CD4-positive, alpha-beta T cell treated with Interleukin-17A for 4 hours (primary cell): ENCODE data around the gene NMRK2.
"Not testable (repeated sequence)": the region's sequence is repeated elsewhere in the genome, so short reads cannot be mapped to it uniquely, and the experiment has no call there.

Experiments used
- DNase-seq: peaks from one replicate; pipeline ENCODE4 v3.0.0-alpha.2; 2020; ENCODE audit warnings: mixed read lengths

Gene NMRK2

DNA sequence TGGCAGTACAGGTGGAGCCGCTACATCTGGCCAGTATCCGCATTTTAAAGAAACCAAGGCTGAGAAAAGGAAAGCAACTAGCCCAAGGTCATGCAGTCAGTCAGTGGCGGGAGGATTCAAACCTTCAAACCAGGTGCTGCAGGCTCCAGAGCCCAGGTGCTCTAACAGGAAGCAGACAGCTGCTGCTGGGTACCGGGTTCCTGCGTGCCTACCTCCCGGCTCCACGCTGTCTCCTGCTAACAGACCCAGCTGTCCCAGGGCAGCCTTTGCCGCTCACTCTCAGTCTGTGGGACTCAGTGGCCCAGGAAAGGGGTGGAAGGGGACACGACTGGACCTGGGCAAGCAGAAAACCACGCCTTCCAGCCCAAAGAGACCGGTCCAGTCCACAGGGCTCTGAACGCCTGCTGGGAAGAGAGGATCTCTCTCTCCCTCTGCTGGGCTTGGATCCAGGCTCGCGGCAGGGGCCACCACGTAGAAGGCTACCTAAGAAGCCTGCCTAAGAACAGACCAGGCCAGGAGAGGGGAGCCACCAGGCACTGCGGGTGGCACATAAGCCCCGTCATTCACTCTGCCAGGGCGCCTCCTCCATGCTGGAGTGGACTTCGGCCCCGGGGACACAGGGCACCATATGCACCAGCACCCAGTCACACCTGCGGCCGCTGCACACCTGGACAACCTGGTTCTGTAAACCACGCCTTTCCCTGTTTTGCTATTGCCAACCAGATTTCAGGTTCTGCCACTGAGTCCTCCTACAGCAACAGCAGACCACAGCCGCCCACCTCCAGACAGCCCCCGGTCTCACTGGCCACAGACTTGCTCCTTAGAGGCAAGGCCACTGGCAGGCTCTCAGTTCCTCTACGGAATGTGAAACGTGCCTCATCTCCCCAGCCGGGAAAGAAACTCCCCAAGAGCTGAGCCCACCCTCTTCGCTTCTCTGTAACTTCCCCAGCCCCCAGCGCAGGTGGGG is 33.5 kb downstream of the NMRK2 start:
- DNase-seq: no peak

DNA sequence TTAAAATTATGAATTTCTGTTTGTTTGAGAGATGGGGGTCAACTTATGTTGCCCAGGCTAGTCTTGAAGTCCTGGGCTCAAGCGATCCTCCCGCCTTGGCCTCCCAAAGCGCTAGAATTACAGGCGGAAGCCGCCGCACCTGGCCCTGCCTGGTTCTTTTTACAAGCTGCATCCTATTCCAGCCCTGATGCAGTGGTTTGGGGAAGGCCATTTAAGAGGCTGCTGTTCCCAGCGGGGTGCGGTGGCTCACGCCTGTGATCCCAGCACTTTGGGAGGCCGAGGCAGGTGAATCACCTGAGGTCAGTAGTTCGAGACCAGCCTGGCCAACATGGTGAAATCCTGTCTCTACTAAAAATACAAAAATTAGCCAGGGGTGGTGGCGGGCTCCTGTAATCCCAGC is 35.1 kb downstream of the NMRK2 start:
- DNase-seq: not testable (repeated sequence)

DNA sequence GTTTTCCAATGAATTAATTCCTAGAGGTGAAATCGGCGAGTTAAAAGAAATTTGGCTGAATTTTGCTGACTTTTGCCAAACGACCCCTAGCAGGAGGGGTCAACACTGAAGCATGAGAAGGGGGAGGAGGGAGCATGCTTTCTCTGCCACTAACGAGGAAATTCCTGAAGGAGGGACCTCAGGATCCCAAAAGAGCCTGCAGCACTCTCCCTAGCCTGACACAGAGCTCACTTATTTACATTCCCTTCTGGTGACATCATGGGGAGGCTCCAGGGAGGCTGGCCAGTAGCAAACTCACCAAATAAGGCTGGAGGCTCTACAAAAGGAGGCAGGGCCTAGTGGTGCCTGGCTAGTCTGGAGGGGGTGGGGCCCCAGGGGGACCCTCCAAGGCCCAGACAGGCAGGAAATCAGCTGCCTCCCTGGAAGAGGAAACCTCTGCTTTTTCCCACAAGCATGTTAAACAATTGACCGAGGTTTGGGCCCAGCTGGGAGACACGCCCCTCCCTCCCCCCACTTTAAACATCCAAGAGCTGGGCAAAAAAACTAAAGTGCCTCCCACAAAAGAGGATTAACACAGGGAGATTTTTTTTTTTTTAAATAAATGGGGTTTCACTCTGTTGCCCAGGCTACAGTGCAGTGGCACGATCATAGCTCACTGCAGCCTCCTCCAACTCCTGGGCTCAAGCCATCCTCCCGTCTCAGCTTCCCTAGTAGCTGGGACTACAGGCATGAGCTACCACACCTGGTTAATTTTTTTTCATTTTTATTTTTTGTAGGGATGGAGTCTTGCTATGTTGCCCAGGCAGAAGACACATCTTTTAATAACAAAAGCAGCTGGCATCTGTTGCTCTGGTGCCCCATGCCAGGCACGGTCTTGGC is 35.9 kb downstream of the NMRK2 start:
- DNase-seq: no peak

DNA sequence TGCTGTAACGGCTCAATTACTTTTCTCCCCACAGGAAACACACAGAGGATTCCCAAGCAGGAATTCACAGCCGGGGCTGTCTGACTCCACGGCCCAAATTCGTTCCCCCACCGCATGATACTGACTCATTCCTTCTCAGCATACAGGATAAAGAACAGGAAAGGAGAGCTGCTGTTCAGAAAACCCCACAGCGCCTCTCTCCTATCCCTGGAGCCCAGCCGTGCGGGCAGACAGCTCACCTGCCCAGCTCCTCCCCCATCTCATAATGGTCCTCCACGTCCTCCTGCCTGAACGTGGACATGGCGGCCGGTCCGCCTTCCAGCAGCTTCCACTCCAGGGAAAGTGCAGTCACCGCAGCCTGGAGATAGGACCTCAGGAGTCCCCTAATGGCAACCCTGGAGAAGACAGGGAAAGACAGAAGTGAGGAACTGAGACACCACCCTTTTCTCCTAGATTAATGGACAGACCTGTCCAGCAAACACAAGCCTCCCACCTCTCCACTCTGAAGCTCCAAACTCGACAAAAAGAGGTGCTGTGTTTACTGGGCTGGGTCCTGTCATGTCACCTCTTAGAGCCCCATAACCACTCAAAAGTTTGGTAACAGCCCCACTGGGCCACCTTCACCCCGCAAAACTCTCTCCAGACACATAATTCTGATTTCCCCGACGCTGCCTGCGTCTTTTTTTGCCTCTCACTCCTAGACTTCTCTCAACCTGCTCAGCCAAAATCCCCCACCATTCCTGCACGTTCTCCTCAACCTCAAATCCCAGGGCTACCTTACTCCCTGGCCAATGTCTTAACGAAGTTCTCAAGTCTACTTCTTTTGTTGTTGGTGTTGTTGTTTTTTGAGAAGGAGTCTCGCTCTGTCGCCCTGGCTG is 36.8 kb downstream of the NMRK2 start:
- no peak for DNase-seq

DNA sequence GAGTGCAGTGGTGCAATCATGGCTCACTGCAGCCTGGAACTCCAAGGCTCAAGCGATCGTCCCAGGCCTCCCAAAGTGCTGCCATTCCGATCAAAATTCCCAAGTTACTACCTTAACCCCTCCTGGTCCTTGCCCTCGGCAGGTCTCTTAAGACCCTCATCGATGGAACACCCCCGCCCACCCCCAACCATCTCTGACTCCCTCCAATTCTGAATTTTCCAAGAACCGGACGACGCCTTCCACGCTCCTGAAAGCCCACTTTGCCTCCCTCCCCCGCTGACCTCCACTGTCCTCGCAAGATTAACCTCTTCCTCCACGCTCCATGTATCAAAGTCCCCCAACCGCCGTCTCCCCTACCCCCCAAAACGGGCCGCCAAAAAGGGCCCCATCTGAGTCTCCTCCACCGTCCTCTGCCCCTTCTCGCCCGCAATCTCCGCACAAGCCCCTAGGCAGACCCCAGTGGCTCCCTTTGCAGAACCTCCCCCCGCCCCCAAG is 37.5 kb downstream of the NMRK2 start:
- no peak for DNase-seq

DNA sequence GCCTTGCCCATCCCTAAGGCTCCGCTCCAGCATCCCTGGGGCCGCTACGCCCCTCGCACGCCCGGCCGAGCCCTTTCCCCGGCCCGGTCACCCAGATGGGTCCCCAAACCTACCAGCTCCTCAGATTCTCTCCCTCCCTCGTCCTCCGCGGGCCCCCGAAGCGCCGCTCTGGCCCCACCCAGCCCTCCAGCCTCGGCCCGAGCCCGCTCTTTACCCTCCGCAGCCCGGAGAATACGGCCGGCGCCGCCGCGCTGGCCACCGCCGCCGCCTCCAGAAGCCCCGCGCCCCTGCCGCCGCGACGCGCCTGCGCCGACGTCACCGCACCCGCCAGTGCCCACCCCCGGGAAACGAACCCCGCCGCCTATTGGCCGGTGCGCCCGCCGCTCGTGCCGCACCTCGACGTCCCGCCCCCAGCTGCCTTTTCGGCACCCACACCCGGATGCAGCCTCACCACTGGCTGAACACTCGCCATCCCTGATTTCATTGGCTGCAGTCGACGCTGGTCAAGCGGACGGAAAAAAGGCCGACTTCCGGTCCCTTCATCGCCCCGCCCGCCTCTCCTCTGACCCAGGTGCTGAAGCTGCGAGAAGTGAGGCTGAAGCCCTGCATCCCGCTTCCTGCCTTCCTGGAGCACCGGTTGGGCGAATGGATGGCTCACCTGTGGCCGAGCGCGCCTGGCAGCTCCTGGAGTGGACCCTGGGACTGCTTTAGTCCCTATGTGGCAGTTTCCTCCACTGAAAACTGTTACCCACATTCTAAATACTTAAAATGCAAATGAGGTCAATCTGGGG is 38.1 kb downstream of the NMRK2 start, which contains the start of gene DAPK3:
TSS of gene DAPK3 (minus strand) at position 292 of the 791 bp plus-strand sequence. CDS start 1,364 bp downstream, outside the sequence.
- DNase-seq: peak; percentile 95

DNA sequence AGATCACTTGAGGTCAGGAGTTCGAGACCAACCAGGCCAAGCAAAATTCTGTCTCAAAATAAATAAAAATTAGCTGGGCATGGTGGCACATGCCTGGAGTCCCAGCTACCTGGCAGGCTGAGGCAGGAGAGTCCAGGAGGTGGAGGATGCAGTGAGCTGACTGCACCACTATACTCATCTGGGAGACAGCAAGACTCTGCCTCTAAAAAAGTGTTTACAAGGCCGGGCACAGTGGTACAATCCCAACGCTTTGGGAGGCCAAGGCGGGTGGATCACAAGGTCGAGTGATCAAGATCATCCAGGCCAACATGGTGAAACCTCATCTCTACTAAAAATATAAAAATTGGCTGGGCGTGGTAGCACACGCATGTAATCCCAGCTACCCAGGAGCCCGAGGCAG is 42.3 kb downstream of the NMRK2 start:
- DNase-seq: no peak

DNA sequence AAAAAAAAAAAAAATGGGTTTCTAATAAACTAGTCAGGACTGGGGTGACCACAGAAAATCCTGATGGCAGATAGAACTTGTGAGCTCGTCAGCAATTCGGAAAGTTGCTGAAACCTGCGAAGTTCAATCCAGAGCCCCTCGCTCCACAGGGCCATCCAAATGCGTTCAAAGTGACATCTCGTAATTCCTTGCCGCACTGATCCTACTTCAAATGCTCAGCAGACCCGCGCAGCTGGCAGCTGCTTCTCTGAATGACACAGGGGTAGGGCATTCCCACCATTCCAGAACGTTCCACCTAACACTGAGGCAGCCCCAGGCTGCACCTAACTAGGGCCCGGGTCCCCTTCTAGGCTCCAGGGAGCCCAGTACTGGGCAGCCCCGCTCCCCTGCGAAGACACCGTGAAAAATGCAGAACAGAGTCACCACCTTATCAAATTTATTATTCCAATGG is 42.8 kb downstream of the NMRK2 start:
- DNase-seq: no peak

DNA sequence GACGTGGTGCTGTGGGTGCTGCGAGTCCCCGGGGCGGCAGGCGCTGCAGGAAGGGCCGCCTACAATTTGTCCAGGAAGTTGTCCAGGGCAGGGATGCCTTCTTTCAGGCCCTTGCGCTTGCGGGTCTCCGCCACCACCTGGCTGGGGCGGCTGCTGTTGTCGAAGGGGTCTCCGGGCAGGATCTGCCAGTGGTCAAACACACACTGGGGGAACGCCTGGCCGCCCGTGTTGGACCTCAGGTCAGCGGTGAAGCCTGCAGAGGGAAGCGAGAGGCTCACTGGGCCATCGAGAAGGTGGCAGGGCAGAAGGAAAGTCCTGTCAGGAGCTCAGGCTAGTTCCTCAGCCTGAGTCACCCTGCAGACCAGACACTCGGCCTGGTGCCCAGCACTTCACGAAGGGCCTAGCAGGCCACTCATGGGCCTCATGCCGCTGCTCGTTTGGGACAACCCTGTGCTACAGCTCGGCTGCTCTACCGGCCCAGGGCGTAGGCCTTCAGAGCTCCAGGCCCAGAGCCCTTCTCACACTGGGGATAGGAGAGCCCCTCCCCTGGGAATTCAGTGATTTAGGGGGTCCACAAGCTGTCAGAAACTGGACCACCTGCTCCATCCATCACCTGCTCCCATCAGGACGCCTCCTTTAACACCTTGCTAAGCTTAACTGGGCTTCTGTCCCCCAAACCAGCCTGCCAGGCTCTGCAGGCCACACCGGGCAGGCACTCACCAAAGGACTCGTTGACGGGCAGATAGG is 43.8 kb downstream of the NMRK2 start:
- DNase-seq: no peak

DNA sequence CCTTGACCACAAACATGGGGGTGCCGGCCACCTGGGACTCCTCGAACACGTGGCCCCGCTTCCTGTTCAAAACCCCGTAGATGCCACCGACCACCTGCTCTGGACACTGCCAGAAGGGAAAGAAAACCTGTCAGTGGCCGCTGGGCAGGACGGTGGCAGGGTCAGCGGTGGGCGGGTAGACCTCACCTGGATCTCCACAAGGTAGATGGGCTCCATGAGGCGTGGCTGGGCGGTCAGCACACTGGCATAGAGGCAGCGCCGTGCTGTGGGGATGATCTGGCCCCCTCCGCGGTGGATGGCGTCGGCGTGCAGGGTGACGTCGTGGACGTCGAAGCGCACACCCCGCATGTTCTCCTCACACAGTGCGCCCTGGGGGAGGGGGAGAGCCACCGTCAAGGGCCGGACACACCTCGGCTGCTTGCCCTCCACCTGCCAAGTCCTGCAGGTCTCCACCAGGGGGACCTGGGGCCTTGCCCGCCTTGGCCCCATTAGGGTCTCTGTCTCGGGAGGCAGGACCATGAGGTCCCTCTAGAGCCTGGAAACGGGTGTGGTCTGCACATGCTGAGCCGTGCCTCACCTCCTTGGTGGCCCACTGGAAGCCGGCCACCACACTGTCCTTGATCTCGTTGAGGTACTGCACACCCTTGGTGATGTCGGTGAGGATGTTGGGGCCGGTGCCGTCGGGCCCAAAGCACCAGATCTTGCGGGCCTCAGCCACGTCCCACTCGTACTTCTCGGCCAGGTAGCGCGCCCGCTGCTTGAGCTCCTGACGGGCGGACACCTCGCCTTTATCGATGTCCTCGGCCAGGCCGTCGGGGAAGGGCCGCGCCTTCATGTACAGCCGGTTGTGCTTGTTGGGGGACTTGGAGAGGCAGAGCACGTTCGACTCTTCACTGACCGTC is 44.6 kb downstream of the NMRK2 start:
- no peak for DNase-seq

DNA sequence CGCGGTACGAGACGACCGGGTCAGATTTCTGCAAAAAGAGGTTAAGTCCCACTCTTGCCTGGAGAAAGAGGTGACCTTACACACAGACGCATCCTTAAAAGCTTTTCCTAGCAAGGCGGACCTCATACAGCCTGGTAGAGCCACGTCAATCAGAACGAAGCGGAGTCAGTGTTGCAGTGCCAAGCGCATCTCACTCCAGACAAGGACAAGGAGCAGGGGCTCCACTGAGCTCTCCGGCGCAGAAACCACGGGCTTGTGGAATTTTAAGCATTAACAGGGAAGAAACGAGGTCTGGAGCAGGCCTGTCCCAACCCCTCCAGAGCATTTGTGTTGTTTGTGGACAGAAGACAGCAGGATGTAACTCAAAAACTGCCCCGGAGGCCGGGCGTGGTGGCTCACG is 45.3 kb downstream of the NMRK2 start:
- no peak for DNase-seq

DNA sequence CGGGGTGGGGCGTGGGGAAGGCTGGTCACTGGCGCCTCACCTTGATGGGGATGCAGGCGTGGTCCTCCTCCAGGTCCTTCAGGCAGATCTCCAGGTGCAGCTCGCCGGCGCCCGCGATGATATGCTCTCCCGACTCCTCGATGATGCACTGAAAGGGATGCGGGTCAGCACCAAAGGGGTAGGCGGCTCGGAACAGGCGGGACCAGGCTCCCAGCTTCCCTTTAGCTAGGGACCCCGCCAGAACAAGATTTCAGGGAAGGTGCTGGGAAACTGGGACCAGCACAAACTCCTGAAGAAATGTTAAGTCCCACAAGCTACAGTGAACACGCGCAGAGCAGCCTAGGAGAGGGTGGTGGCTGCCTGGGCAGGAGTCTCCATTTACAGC is 46.4 kb downstream of the NMRK2 start:
- DNase-seq: no peak

DNA sequence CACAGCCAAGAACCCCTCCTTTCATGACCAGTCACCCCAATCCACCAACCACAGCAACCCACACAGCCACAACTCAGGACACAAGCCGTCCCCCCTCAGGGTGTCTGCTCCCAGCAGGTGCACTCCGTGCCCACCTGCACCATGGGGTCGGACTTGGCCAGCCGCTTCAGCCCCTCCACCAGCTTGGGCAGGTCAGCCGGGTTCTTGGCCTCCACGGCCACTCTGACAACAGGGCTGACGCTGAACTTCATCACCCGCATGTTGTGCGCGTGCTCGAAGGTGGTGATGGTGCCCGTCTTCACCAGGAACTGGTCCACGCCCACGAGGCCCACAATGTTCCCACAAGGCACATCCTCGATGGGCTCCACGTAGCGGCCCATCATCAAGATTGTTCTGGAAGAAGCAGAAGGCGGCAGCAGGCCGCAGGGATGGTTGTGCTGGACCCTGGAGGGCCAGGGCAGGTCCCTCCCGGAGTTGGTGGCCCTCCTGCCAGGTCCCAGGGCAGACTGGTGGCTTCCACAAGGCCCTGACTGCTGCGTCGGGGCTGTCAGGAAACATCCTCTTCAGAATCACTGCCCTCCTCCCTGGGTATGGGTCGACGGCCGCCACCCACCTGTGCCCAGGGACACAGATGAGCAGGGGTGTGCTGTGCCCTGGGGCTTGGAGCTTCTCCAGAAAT is 46.9 kb downstream of the NMRK2 start:
- no peak for DNase-seq

DNA sequence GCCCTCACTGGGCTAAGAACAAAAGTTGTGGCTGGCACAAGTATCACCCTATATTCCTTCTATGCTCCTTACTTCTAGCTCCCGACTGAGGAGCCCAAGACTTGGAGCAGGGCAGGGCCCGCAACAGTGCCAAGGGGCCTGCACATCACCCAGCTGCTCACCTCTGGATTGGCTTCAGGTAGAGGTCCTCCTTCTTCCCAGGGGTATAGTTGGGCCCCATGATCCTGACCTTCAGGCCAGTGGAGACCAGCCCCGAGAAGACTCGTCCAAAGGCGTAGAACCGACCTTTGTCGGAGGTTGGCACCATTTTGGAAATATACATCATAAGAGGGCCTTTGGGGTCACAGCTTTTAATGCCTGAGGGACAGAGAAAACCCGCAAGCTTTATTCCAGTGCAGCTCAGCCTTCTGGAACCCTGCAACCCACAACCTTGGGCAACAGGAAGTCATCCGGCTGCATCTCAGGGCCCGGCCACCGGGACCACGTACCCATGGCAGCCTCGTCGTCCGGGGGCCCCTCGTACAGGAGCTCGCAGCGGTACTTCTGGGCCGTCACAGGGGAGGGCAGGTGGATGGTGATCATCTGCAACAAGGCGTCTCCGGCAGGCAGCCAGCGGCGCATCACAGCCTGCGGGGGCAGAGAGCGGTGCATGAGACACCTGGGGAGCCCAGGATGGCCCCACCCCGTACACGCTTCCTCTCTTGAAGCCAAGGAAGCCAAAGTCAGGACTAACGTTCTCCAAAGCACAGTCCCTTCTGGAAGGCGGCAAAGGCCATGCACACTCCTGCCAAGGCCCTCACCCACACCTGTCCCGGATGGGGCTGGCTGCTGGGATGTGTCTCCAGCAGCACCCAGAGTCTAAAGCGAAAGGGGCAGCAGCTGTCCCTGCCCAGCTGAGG is 47.7 kb downstream of the NMRK2 start:
- DNase-seq: no peak

DNA sequence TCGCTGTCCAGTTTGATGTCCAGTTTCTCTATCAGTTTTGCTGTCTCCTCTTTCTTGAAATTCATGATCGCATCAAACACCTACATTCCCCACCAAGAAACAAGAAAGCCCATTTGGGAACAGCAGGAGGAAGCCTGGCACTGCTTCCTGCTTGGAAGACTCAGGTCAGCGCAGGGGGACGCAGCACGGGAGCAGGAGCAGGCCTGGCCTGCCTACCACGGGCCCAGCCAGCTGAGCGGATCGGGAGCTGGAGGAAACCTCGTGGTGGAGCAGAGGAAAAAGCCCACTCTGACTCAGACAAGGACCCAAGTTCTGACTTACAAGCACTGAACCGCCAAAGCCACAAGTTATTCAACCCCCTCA is 48.5 kb downstream of the NMRK2 start:
- DNase-seq: no peak

DNA sequence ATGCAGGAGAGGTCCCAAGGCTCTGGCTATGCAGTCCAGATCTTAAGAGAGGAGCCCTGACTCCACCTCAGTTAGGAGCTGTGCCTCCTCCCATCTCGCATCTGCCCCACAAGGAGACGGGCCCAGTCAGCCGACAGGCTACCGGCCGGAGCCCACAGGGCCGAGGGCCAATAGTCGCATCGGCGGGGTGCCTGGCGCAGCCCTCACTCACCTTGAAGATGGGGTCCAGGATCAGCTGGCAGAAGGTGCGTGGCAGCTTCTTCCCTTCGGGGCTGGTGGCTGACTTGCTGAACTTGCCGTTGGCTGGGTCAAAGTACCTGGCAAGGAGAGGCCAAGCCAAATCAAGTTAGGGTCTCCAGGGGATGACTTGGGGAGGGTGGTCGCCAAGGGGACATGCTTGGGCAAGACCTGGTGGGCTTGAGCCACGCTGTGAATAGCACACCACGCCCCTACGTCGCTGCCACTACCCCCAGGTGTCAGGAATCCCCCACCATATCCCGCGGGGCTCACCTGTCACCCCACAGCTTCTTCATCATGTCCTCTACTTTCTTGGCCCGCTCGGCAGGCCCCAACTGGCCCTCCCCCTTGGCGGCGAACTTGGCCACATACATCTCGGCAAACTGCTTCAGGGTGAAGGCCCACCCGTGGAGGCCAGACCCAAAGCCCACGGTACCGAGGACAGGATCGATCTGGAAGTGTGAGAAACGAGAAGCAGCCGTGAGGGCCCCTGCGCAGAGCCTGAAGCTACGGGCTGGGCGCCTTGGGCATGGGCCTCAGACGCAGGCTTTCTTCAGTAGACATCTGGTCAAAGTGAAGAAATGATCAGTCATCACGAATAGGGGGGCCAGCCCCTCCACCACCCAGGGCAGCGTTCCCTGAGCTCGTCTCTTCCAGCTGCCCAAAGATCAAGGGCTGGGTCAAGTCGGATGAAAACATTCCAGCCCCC is 49.1 kb downstream of the NMRK2 start:
- DNase-seq: no peak
